AG10803 (cell line): ENCODE results near the gene ANKRD9.

Experiments used
- DNase-seq: peaks from one replicate; pipeline ENCODE4 v3.0.0; 2010; ENCODE audit warnings: low read depth
- H3K4me3 ChIP-seq: 2 replicates; pipeline ENCODE4 v1.5.1; 2011; ENCODE audit warnings: mild to moderate bottlenecking, low read length, control low read depth
- TF ChIP-seq, protein P1 (sequence below): conservative IDR thresholded peaks from 2 replicates; pipeline ENCODE4 v1.5.1; 2011; ENCODE audit warnings: mild to moderate bottlenecking, low read length, control low read depth, inconsistent platforms

Gene ANKRD9

DNA sequence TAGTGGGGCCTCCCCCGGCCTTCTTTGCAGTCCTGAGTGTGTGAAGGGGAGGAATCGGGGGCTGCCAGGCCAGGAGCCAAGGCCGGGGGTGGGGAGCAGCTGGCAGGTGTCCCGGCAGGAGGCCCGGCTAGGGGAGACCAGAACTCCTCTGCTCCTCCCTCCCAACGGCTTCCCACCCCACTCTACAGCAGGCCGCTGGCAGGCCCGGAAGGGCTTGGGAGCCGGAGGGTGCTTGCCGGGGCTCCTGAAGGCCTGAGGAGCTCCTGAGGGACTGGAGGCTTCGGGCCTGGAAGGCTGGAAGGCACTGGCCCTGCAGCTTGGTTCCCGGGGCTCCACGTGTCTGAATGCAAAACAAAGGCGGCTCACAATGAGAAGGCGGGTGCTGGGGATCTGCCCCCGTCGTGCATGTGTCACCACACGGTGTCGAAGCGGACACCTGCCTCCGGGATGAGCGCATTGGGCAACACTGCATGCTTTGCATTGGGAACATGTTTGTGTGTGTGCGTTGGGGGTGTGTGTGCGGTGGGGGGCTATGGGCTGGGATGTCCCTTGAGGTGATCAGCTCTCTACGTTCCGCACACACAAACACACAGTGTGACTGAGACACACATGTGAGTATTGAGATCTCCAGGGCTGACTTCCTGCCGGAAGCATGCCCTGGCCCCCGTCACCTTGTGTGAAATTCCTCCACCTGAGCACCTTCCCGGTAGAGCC lies 30.9 kb upstream of the ANKRD9 start:
- no peak overlapping the region for H3K4me3 ChIP-seq
- TF ChIP-seq, protein P1, sequence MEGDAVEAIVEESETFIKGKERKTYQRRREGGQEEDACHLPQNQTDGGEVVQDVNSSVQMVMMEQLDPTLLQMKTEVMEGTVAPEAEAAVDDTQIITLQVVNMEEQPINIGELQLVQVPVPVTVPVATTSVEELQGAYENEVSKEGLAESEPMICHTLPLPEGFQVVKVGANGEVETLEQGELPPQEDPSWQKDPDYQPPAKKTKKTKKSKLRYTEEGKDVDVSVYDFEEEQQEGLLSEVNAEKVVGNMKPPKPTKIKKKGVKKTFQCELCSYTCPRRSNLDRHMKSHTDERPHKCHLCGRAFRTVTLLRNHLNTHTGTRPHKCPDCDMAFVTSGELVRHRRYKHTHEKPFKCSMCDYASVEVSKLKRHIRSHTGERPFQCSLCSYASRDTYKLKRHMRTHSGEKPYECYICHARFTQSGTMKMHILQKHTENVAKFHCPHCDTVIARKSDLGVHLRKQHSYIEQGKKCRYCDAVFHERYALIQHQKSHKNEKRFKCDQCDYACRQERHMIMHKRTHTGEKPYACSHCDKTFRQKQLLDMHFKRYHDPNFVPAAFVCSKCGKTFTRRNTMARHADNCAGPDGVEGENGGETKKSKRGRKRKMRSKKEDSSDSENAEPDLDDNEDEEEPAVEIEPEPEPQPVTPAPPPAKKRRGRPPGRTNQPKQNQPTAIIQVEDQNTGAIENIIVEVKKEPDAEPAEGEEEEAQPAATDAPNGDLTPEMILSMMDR, result no peak
- no peak for DNase-seq

DNA sequence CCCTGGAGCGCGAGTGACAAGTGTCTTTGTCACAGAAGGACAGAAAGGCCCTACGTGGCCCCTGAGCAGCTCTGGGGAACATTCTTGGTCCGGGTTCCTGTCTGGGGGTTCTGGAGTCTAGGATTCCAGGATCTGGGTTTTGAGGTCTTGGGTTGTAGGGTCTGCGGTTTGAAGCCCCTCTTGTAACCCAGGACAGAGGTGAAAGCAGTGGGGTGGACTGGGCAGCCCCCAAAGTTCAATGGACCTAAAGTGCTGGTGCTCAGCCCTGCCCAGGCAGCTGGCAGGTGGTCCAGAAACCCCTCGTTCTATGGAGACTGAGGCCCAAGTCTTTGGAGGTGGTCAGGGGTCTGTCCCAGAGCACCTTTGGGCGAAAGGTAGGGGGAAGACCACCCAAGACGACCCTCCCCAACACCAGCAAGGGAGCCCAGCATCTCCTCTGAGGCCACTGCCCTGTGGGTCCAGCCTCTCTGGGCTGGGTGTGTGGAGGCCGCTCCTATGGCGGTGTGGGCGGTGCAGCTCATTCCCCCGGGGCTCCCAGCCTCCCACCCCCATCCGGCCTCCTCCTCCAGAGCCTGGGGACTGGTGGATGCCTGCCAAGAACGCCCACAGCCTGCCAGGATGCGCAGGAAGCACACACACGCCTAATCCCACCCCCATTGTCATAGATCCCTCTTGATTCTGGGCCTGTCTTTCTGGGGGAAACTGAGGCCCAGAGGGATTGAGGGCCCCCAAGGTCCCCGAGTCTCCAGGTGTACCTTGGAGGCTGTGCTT lies 30.2 kb upstream of the ANKRD9 start:
- TF ChIP-seq, protein P1, result no peak
- DNase-seq, result no peak
- H3K4me3 ChIP-seq, result no peak overlapping the region

DNA sequence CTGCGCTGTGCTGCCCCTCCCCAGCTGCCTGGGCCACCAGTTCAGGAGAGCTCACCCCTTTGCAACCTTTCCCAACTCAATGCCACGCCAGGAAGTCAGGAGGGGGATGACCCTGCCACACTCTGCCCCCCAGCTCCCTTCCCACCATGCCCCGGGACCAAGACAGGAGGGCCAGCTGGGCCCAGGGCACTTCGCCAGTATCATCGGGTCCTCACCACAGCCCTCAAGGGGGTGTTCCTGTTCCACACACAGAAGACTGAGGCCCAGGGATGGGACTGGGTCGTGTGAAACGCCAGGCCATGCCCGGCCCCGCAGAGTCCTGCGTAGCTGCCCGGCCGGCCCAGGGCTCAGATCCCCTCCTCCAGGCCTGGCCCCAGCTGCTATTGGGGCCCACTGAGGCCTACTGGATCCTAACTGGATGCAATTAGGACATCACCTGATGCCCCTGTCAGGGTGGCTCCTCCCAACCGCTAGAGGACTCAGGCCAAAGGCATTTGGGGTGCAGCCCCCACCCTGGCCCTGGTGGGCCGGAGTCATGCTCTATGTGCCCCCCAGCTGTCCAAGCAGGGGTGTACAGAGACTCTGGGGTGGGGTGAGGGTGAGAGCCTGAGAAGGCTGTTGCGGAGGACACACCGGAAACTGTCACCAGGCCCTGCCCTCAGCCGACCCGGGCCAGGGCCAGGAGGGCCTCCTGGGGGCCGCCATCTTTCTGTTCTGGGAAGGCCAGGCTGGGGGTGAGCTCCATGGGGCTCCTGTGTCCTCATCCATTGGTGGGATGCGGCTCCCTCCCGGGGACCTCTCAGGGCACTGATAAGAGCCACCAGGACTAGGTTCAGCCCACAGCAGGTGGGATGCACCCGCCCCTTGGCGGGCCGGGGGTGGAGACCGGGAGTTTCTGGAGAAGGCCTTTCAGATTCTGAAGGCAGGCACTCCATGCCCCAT lies 29.3 kb upstream of the ANKRD9 start:
- DNase-seq, result no peak
- TF ChIP-seq, protein P1, result no peak
- no peak overlapping the region for H3K4me3 ChIP-seq

DNA sequence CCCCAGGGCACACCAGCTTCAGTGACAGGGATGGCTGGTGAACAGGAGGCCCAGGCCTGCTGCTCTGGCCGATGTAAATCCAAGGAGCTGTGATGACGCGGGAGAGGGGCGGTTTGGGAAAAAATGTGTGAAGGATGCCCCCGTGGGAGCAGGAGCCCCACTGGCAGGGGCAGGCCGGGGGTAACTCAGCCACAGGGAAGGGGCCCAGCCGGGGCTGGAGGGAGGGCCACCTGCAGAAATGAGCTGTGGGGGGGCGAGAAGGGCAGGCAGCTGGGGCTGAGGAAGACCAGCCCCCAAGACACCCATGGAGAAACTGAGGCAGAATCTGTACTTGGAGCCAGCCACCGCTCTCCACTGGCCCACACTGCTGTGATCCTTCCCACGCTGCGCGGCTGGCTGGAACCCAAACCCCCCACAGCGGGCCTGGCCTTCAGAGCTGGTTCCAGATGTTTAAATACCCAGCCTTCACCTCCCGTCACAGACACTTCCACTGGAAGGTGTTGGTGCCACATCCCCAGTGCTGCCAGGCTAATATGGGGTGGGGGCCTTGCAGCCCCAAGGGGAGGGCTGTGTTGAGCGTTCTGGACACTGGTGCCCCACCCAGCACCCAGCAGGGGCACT lies 28.5 kb upstream of the ANKRD9 start:
- TF ChIP-seq, protein P1, result no peak
- DNase-seq, result no peak
- H3K4me3 ChIP-seq, result no peak overlapping the region

DNA sequence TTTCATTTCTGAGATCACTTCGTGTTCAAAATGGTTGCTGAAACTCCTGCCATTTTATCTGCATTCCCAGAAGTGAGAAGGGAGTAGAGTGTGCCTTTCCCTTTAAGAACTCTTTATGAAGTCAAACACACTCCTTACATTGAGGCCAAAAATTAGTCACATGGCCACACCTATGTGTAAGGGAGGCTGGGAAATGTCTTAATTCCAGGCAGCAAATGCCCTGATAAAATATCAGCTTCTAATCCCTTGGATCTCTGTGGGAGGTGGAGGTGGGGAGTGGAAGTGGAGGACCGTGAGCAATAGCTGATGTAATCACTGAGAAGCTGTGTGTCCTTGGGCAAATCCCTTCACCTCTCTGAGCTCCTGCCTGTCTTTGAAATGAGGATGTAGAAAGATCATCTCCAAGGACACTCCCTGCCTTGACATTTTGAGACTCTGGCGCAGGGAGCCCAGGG lies 22.7 kb upstream of the ANKRD9 start:
- TF ChIP-seq, protein P1, result no peak
- DNase-seq, result no peak
- H3K4me3 ChIP-seq, result no peak overlapping the region

DNA sequence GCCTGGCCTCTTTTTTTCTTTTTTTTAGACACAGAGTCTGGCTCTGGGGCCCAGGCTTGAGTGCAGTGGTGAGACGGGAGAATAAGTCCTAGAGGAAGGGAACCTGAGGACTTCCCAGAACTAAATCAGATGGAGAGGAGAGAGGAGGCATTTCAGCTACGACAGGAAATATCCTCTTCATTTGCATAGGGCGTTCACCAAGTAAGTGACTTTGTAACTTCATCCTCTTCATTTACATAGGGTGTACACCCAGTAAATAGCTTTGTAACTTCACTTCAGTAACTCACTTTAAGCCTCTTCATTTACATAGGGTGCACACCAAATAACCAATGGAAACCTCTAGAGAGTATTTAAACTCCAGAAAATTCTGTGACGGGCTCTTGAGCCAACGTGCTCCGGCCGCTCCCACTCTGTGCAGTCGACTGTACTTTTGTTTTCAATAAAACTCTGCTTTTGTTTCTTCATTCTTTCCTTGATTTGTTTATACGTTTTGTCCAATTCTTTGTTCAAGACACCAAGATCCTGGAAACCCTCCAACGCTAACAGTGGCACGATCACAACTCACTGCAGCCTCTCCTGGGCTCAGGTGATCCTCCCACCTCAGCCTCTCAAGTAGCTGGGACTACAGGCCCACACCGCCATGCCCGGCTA lies 21.4 kb upstream of the ANKRD9 start:
- no peak for DNase-seq
- TF ChIP-seq, protein P1, result no peak
- no peak overlapping the region for H3K4me3 ChIP-seq
